ENCODE measurements around the gene IGSF9B.

IGSF9B gene

GRCh38 chr11:133920109-133920990 is 36.4 kb downstream of the IGSF9B start:
- no peaks in the 10 kb centered on the region for H3K9me3 Mint-ChIP-seq
- no peaks in the 10 kb centered on the region for H3K36me3 Mint-ChIP-seq
- H3K4me1 Mint-ChIP-seq = peaks cover 13% of the 10 kb centered on the region
- H3K4me3 Mint-ChIP-seq = no peak overlapping the region
- no peak for DNase-seq (ENCODE audit: low spot score in 2 of 2)
- H3K27ac Mint-ChIP-seq = no peak overlapping the region
- ATAC-seq (ENCODE audit: low read depth) = no peak
- peaks cover 15% of the 10 kb centered on the region for H3K27me3 Mint-ChIP-seq

GRCh38 chr11:133919330-133920108 is 37.2 kb downstream of the IGSF9B start:
- Mint-ChIP-seq H3K9me3 (no peaks in the 10 kb centered on the region), H3K27ac (no peak overlapping the region), H3K4me3 (peak overlapping the region; percentile 68), H3K36me3 (no peaks in the 10 kb centered on the region), H3K27me3 (peaks cover 15% of the 10 kb centered on the region), H3K4me1 (peaks cover 13% of the 10 kb centered on the region)
- DNase-seq (ENCODE audit: low spot score in 2 of 2) = no peak
- no peak for ATAC-seq (ENCODE audit: low read depth)

- Mint-ChIP-seq H3K4me1 (peaks cover 13% of the 10 kb centered on the region), H3K4me3 (peak overlapping the region; percentile 74), H3K36me3 (no peaks in the 10 kb centered on the region), H3K9me3 (no peaks in the 10 kb centered on the region), H3K27me3 (peaks cover 15% of the 10 kb centered on the region), H3K27ac (no peak overlapping the region)
- ATAC-seq (ENCODE audit: low read depth) (no peak), DNase-seq (ENCODE audit: low spot score in 2 of 2) (no peak)
These were observed 38.0 kb downstream of the IGSF9B start for GRCh38 chr11:133918608-133919260.

DNA sequence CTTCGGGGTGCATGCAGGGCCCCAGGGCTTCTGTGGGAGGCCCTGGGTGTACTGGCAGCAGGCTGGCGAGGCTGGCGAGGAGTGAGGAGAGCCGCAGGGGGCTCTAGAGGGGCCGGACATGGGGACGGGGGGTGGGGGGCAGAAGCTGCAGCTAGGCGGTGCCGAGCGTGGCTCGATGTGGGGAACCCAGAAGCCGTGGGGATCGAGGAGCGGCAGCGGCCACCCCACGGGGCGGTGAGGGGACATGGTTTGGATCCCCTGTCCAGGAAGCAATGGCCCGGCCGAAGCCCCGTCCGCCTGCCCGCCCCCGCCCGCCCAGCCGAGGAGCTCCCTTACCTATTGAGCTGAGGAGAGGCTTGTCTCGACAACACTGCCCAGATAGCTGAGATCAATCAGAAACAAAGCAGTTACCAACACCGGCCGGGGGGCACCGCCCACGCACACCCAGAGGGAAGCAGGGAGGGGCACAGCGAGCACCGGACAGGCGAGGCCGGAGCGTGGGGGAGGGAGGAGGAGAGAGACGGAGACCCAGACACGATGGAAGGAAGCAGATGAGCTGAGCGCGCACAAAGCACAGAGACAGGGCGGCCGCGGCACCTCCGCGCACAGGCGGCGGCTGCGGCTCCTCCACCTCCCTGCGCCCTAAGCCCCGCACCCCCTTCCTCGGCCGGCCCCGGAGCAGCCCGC is 38.7 kb downstream of the IGSF9B start:
- ATAC-seq (ENCODE audit: low read depth) (no peak), DNase-seq (ENCODE audit: low spot score in 2 of 2) (no peak)
- Mint-ChIP-seq H3K9me3 (no peaks in the 10 kb centered on the region), H3K36me3 (no peaks in the 10 kb centered on the region), H3K27me3 (peaks cover 15% of the 10 kb centered on the region), H3K4me1 (peaks cover 13% of the 10 kb centered on the region), H3K27ac (no peak overlapping the region), H3K4me3 (peak overlapping the region; percentile 83)

DNA sequence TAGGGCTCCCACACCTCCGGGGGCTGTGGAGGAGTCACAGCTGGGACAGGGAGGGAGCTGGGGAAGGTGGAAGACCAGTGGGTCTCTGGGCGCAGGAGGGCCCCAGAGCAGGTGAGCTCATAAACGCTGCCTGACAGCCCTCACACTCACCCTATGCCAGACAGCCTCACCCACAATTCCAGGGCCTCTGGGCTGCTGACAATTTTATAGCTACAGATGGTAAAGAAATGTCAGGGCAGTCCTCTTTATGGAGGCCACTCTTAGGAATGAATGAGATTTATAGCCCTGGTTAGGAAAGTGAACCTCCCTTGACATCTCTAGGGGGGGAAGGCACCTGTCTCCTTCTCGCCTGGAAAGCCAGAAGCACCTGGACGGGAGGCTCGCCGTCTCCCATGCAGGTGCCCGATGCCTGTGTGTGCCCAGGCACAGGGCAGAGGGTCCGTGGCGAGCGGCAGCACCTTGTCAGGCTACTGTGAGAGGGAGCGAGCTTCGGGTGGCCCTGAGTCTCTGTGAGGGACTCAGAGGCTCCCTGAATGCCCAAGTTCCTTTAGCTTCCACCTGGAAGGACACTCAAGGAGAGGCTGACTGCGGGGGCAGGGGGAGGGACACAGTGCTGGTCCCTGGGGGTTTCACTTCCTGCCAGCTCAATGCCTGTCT is 39.9 kb downstream of the IGSF9B start:
- ATAC-seq (ENCODE audit: low read depth) (no peak), DNase-seq (ENCODE audit: low spot score in 2 of 2) (no peak)
- Mint-ChIP-seq H3K36me3 (no peaks in the 10 kb centered on the region), H3K9me3 (no peaks in the 10 kb centered on the region), H3K4me1 (peaks cover 15% of the 10 kb centered on the region), H3K4me3 (no peak overlapping the region), H3K27ac (no peak overlapping the region), H3K27me3 (peaks cover 15% of the 10 kb centered on the region)

DNA sequence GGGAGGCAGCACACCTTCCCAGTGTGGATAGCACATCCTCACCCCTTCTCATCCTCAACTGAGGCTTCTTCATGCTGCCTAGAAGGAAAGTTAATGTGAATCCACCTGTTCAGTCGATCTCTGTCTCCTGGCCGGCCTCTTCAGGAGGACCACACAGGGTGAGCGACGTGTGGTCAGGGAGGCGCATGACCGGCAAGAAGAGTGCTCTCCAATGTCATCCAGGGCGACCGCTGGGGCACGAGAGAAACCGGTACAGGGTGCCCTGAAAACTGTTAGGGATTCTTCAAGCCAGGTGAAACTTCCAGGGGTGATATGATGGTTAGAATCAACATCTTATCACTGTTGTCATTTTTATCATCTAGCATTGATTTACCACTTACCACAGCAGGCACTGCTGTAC is 43.0 kb downstream of the IGSF9B start:
- DNase-seq (ENCODE audit: low spot score in 2 of 2) (no peak), ATAC-seq (ENCODE audit: low read depth) (no peak)
- H3K27me3 Mint-ChIP-seq = peaks cover 12% of the 10 kb centered on the region
- no peaks in the 10 kb centered on the region for H3K9me3 Mint-ChIP-seq
- H3K36me3 Mint-ChIP-seq = no peaks in the 10 kb centered on the region
- H3K27ac Mint-ChIP-seq = no peak overlapping the region
- peaks cover 14% of the 10 kb centered on the region for H3K4me1 Mint-ChIP-seq
- H3K4me3 Mint-ChIP-seq = no peak overlapping the region

DNA sequence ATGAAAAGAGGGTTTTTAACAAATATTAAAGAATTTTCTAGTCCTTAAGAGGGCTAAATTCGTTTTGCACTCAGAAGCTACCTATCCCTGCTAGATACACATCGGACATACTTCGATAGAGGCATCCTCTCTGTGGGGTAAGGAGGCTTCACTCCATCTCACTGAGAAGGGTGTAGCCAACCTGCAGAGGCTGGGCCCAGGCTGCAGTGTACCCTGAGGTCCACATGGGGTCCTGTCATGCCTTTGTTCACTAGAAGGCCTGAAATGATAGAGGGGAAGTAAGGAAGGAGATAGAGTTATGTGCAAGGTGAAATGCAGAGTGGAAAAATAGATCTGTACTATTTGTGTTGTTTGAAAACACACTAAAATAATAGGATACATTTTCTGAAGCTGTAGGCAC is 45.6 kb downstream of the IGSF9B start:
- Mint-ChIP-seq H3K27ac (no peak overlapping the region), H3K36me3 (no peaks in the 10 kb centered on the region), H3K9me3 (no peaks in the 10 kb centered on the region), H3K4me3 (no peak overlapping the region), H3K4me1 (peaks cover 7% of the 10 kb centered on the region), H3K27me3 (peaks cover 4% of the 10 kb centered on the region)
- no peak for DNase-seq (ENCODE audit: low spot score in 2 of 2)
- ATAC-seq (ENCODE audit: low read depth) = peak; percentile 64

GRCh38 chr11:133910101-133910500 is 46.7 kb downstream of the IGSF9B start:
- no peak for ATAC-seq (ENCODE audit: low read depth)

GRCh38 chr11:133908827-133909226 is 47.9 kb downstream of the IGSF9B start:
- Mint-ChIP-seq H3K4me3 (no peak overlapping the region), H3K27me3 (peaks cover 6% of the 10 kb centered on the region), H3K9me3 (no peaks in the 10 kb centered on the region), H3K36me3 (no peaks in the 10 kb centered on the region), H3K4me1 (peaks cover 8% of the 10 kb centered on the region), H3K27ac (no peak overlapping the region)
- no peak for ATAC-seq (ENCODE audit: low read depth)
- no peak for DNase-seq (ENCODE audit: low spot score in 2 of 2)

More at GRCh38 chr11:133910101-133910500, 46.7 kb downstream of the IGSF9B start:
- Mint-ChIP-seq H3K27me3 (peaks cover 3% of the 10 kb centered on the region), H3K4me1 (peaks cover 8% of the 10 kb centered on the region), H3K9me3 (no peaks in the 10 kb centered on the region), H3K36me3 (no peaks in the 10 kb centered on the region), H3K4me3 (no peak overlapping the region), H3K27ac (no peak overlapping the region)
- DNase-seq (ENCODE audit: low spot score in 2 of 2) = no peak

DNA sequence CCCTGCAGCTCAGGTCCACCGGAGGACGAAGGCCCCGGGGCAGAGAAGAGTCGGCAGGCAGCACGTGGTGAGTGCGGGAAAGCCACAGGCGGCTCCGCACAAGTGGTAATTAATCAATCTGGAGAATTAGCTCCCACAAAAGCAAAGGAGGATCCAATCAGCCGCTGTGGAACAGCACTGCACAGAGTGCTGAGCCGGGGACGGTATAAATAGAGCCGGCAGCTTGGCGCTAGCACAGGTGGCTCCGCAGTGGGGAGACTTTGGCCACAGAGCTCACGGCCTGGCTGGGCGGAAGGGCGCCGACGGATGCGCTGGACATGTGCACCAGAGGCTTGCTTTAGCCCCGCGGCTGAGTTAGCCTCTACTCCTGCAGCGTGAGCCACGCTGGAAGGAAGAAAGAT is 48.9 kb downstream of the IGSF9B start:
- Mint-ChIP-seq H3K27ac (no peak overlapping the region), H3K4me1 (peaks cover 8% of the 10 kb centered on the region), H3K4me3 (no peak overlapping the region), H3K9me3 (no peaks in the 10 kb centered on the region), H3K27me3 (peaks cover 6% of the 10 kb centered on the region), H3K36me3 (no peaks in the 10 kb centered on the region)
- ATAC-seq (ENCODE audit: low read depth) (no peak), DNase-seq (ENCODE audit: low spot score in 2 of 2) (no peak)

DNA sequence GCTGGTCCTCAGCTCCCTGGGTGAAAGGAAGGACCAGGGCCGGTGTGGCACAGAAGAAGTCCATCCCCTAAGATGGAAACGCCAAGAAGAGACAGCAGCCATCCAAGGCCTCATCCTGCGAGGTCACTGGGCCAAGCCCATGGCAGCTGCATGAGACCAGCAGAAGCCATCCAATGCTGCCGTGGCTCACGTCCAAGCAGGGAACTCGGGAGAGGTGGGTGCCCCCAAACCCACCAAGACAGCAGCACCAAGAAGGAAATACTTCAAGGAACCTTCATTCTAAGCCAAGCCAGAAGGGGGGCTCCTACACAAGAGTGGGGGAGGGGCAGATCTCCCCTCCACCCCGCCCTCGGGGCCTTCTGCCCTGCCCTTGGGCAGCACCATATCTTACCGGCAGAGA is 49.6 kb downstream of the IGSF9B start:
- ATAC-seq (ENCODE audit: low read depth) = no peak
- Mint-ChIP-seq H3K9me3 (no peaks in the 10 kb centered on the region), H3K27me3 (peaks cover 6% of the 10 kb centered on the region), H3K27ac (no peak overlapping the region), H3K36me3 (no peaks in the 10 kb centered on the region), H3K4me3 (no peak overlapping the region), H3K4me1 (peaks cover 6% of the 10 kb centered on the region)
- no peak for DNase-seq (ENCODE audit: low spot score in 2 of 2)

GRCh38 chr11:133906746-133907145 is 50.0 kb downstream of the IGSF9B start:
- Mint-ChIP-seq H3K4me3 (no peak overlapping the region), H3K36me3 (no peaks in the 10 kb centered on the region), H3K27ac (no peak overlapping the region), H3K27me3 (peaks cover 6% of the 10 kb centered on the region), H3K4me1 (peaks cover 6% of the 10 kb centered on the region), H3K9me3 (no peaks in the 10 kb centered on the region)
- no peak for DNase-seq (ENCODE audit: low spot score in 2 of 2)
- no peak for ATAC-seq (ENCODE audit: low read depth)

GRCh38 chr11:133906241-133906640 is 50.5 kb downstream of the IGSF9B start:
- DNase-seq (ENCODE audit: low spot score in 2 of 2) (no peak), ATAC-seq (ENCODE audit: low read depth) (no peak)
- Mint-ChIP-seq H3K9me3 (no peaks in the 10 kb centered on the region), H3K4me1 (peaks cover 6% of the 10 kb centered on the region), H3K4me3 (no peak overlapping the region), H3K27me3 (peaks cover 6% of the 10 kb centered on the region), H3K36me3 (no peaks in the 10 kb centered on the region), H3K27ac (peak overlapping the region; percentile 82)

All from memory B cell (primary cell).